IPS DF 6.9 (cell line): ENCODE data around the gene PRF1.
"Not testable (repeated sequence)": the region's sequence is repeated elsewhere in the genome, so short reads cannot be mapped to it uniquely, and the experiment has no call there.

Experiments used
- DNase-seq: peaks from one replicate; pipeline ENCODE4 v3.0.0-alpha.2; 2013; ENCODE audit warnings: low read depth, low spot score
- H3K27ac ChIP-seq: one replicate; pipeline ENCODE4 v1.5.1; 2013; ENCODE audit warnings: low read length, control low read depth
- H3K27me3 ChIP-seq: 2 replicates; pipeline ENCODE4 v1.6.1; 2013; ENCODE audit warnings: mild to moderate bottlenecking, low read length; ENCODE audit not compliant: control insufficient read depth, insufficient read depth
- H3K36me3 ChIP-seq: 2 replicates; pipeline ENCODE4 v1.6.1; 2013; ENCODE audit warnings: low read length; ENCODE audit not compliant: control insufficient read depth, insufficient read depth
- H3K4me1 ChIP-seq: 2 replicates; pipeline ENCODE4 v1.6.1; 2013; ENCODE audit warnings: low read length; ENCODE audit not compliant: control insufficient read depth, insufficient read depth
- H3K4me3 ChIP-seq: 2 replicates; pipeline ENCODE4 v1.5.1; 2013; ENCODE audit warnings: mild to moderate bottlenecking, low read length
- H3K9me3 ChIP-seq: 2 replicates; pipeline ENCODE4 v1.6.1; 2013; ENCODE audit warnings: low read length, inconsistent platforms; ENCODE audit not compliant: control insufficient read depth, insufficient read depth
- WGBS: extraction: QIAGEN DNeasy Blood & Tissue Kit; methylation state at CpG from one replicate; pipeline ENCODE4 v1.1.7; 2013; ENCODE audit warnings: mixed read lengths, missing lambda C conversion rate; ENCODE audit not compliant: insufficient read length, insufficient coverage; 5-methylcytosine and 5-hydroxymethylcytosine counted together

PRF1 gene

GRCh38 chr10:70618663-70619062 lies 16.1 kb upstream of the PRF1 start:
- no CpG with 5 or more reads among the region's 5 CpGs for WGBS
- DNase-seq, result no peak

GRCh38 chr10:70617798-70618568 lies 15.4 kb upstream of the PRF1 start:
- Histone ChIP-seq H3K36me3 (no peaks in the 10 kb centered on the region), H3K9me3 (no peaks in the 10 kb centered on the region), H3K27ac (no peak overlapping the region), H3K27me3 (no peaks in the 10 kb centered on the region), H3K4me3 (no peak overlapping the region), H3K4me1 (0 out of 2 replicates have a peak, but pooled peaks cover 2% of the 10 kb centered on the region)
- no peak for DNase-seq
- no CpG with 5 or more reads among the region's 7 CpGs for WGBS

More at GRCh38 chr10:70618663-70619062, 16.1 kb upstream of the PRF1 start:
- no peaks in the 10 kb centered on the region for H3K27me3 ChIP-seq
- no peak overlapping the region for H3K4me3 ChIP-seq
- no peak overlapping the region for H3K27ac ChIP-seq
- no peaks in the 10 kb centered on the region for H3K36me3 ChIP-seq
- 0 out of 2 replicates have a peak, but pooled peaks cover 2% of the 10 kb centered on the region for H3K4me1 ChIP-seq
- H3K9me3 ChIP-seq, result no peaks in the 10 kb centered on the region

DNA sequence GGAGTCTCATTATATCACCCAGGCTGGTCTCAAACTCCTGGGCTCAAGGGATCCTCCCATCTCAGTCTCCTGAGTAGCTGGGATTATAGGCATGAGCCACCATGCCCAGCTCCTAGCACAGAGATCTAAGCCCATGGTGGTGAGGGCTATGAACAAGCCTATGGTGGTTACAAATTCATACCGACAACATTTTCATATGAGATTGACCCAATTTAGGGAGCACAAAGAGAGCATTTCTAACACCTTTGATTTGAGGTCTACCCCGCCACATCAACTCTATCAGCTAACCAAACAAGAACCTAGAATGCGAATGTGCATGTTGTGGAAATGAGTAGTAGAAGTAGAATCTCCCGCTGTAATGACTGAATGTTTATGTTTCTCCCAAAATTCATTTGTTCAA lies 14.2 kb upstream of the PRF1 start:
- Histone ChIP-seq H3K27me3 (no peaks in the 10 kb centered on the region), H3K4me1 (no peaks in the 10 kb centered on the region), H3K4me3 (no peak overlapping the region), H3K36me3 (no peaks in the 10 kb centered on the region), H3K9me3 (no peaks in the 10 kb centered on the region), H3K27ac (no peak overlapping the region)
- WGBS, result no CpG with 5 or more reads among the region's 4 CpGs
- no peak for DNase-seq

- Histone ChIP-seq H3K4me3 (no peak overlapping the region), H3K27me3 (no peaks in the 10 kb centered on the region), H3K9me3 (no peaks in the 10 kb centered on the region), H3K27ac (no peak overlapping the region), H3K36me3 (no peaks in the 10 kb centered on the region), H3K4me1 (no peaks in the 10 kb centered on the region)
- no CpG with 5 or more reads among the region's 7 CpGs for WGBS
- DNase-seq, result no peak
These were observed 13.4 kb upstream of the PRF1 start for GRCh38 chr10:70615784-70616522.

GRCh38 chr10:70615211-70615610 lies 12.7 kb upstream of the PRF1 start:
- no CpG with 5 or more reads among the region's 2 CpGs for WGBS
- no peaks in the 10 kb centered on the region for H3K9me3 ChIP-seq
- DNase-seq, result no peak
- no peak overlapping the region for H3K27ac ChIP-seq
- no peak overlapping the region for H3K4me3 ChIP-seq
- H3K36me3 ChIP-seq, result no peaks in the 10 kb centered on the region
- no peaks in the 10 kb centered on the region for H3K27me3 ChIP-seq
- H3K4me1 ChIP-seq, result no peaks in the 10 kb centered on the region

DNA sequence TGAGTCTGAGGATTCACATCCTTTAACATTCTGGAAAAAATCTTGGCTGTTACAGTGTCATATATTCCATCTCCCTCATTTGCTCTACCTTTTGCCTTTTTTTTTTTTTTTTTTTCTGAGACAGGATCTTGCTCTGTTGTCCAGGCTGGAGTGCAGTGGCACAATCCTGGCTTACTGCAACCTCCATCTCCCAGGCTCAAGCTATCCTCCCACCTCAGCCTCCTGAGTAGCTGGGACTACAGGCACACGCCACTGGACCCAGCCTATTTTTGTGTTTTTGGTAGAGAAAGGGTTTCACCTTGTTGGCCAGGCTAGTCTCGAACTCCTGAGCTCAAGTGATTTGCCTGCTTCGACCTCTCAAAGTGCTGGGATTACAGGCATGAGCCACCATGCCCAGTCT lies 11.8 kb upstream of the PRF1 start:
- H3K4me3 ChIP-seq, H3K9me3 ChIP-seq, H3K27ac ChIP-seq, H3K27me3 ChIP-seq, H3K4me1 ChIP-seq, H3K36me3 ChIP-seq, DNase-seq: not testable (repeated sequence)
- WGBS, result no CpG with 5 or more reads among the region's 3 CpGs

GRCh38 chr10:70613941-70614340 lies 11.4 kb upstream of the PRF1 start:
- DNase-seq, result no peak
- Histone ChIP-seq H3K4me1 (no peaks in the 10 kb centered on the region), H3K9me3 (no peaks in the 10 kb centered on the region), H3K27me3 (no peaks in the 10 kb centered on the region), H3K27ac (no peak overlapping the region), H3K36me3 (no peaks in the 10 kb centered on the region), H3K4me3 (no peak overlapping the region)
- WGBS, result no CpG with 5 or more reads among the region's 2 CpGs

DNA sequence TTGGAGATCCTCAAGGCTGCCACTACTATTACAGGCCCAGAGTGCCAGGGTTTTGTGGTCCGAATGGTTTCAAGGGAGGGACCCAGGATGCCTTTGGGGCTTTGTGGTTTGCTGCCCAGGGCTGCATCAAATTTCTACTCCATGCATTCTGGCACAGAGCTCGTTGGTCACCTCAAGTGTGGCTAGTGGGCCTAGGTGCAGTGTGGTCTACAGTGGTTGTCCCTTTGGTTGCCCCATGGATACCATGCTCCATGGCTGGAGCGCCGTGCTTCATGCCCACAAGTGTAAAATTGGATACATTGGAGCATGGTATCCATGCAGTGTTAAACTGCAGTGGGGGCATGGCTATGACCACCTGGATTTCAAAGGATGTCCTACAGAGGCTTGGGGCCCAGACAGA lies 5.4 kb upstream of the PRF1 start:
- no CpG with 5 or more reads among the region's 4 CpGs for WGBS
- no peaks in the 10 kb centered on the region for H3K27me3 ChIP-seq
- H3K4me1 ChIP-seq, result no peaks in the 10 kb centered on the region; the same call in 1 of the 2 replicates
- H3K36me3 ChIP-seq, result no peaks in the 10 kb centered on the region
- H3K27ac ChIP-seq, result no peak overlapping the region
- H3K4me3 ChIP-seq, result no peak overlapping the region
- H3K9me3 ChIP-seq, result no peaks in the 10 kb centered on the region
- DNase-seq, result no peak

DNA sequence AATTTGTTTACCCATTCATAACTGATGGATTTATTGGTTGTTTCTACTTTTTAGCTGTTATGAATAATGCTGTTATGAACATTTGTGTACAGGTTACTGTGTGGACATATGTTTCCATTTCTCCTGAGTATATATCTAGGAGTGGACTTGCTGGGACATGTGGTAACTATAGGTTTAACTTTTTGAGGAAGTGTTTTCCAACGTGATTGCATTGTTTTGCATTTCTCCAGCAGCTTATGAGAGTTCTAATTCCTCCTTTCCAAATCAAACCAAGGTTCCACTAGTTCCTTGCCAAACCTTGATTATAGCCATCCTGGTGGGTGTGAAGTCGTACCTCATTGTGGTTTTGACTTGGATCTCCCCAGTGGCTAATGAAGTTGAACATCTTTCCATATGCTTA lies 2.6 kb upstream of the PRF1 start:
- no peaks in the 10 kb centered on the region for H3K36me3 ChIP-seq
- no CpG with 5 or more reads among the region's 2 CpGs for WGBS
- H3K27ac ChIP-seq, result no peak overlapping the region
- H3K4me1 ChIP-seq, result peaks cover 1% of the 10 kb centered on the region; the same call in 1 of the 2 replicates
- H3K4me3 ChIP-seq, result no peak overlapping the region
- no peak for DNase-seq
- no peaks in the 10 kb centered on the region for H3K27me3 ChIP-seq
- no peaks in the 10 kb centered on the region for H3K9me3 ChIP-seq

DNA sequence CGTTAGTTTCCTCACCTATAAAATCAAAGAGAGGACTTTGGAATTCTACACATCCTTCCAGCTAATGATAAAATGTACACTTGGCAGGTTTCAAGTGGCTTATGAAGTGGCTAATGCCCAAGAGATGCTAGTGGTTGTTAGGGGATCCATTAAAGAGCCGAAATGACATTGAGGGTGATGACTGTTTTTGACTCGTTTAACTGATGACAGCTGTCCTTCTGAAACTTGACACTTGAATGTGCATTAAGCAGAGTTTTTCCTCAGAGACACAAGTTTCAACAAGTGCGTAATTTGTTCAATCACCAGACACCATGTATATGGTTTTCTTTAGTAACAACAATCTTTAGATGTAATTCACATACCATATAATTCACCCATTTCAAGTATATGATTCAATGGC lies 1.6 kb upstream of the PRF1 start:
- Histone ChIP-seq H3K9me3 (no peaks in the 10 kb centered on the region), H3K36me3 (no peaks in the 10 kb centered on the region), H3K4me3 (no peak overlapping the region), H3K27ac (no peak overlapping the region), H3K27me3 (no peaks in the 10 kb centered on the region), H3K4me1 (peaks cover 1% of the 10 kb centered on the region; the same call in 1 of the 2 replicates)
- WGBS, result no CpG with 5 or more reads among the region's 4 CpGs
- DNase-seq, result no peak
